GM18498 (cell line): ENCODE measurements around the gene HAVCR1.

ENCODE experiments used
- ATAC-seq: cut with Tn5 transposase; IDR thresholded peaks from one replicate; pipeline ENCODE4 v1.9.1; 2021; ENCODE audit warnings: mild to moderate bottlenecking, moderate library complexity; ENCODE audit not compliant: unreplicated experiment

The HAVCR1 gene

GRCh38 chr5:157004893-157005551 lies 53.9 kb downstream of the HAVCR1 start:
- ATAC-seq: no peak

- no peak for ATAC-seq
Measured at GRCh38 chr5:156991714-156992113, 67.2 kb downstream of the HAVCR1 start.

DNA sequence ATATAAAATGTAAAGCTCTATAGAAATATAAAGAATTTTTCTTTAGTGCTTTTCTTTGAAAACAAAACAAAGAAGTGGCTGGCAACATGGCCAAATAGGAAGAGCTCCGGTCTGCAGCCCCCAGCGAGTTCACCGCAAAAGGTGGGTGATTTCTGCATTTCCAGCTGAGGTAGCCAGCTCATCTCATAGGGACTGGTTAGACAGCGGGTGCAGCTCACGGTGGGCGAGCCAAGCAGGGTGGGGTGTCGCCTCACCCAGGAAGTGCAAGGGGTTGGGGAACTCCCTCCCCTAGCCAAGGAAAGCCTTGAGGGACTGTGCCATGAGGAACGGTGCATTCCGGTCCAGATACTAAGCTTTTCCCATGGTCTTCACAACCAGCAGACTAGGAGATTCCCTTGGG lies 74.9 kb downstream of the HAVCR1 start:
- no peak for ATAC-seq

DNA sequence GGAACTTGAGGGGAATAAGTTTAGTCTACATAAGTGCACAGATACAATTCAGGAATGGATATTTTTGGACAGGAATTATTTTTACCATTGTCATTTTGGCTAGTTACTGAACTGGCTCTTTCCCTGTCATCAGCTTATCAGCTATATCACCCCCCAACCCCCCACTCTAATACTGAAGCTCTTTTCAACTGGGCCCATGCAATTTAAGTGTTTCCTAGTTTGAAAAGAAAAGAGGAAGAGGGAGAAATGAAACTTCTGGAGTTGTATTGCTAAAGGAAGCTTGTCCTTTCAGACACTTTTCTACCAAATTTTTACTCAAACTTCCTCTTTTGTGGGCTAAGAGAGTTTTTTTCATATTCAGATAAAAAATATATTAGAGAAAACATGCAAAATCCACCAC lies 77.4 kb downstream of the HAVCR1 start:
- no peak for ATAC-seq
